Measurements from ENCODE around the gene TYRO3.
"Not testable (repeated sequence)": the region's sequence is repeated elsewhere in the genome, so short reads cannot be mapped to it uniquely, and the experiment has no call there.

DNA sequence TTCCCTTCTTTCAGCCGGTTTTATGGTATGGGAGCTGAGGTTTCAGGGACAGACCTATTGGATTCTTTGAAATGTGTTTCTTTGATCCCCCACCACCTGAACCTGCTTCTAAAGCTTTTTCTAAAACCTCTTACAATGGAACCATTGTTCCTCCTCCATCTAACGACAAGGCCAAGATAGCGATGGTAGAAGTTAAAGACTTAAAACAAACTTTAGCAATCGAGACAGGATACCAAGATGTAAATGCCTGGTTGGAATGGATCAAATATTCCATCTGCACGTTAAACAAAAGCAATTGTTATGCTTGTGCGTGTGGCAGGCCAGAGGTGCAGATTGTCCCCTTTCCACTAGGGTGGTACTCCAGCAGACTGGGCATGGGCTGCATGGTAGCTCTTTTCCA is 32.2 kb downstream of the TYRO3 start:
- TF ChIP-seq, protein P1, sequence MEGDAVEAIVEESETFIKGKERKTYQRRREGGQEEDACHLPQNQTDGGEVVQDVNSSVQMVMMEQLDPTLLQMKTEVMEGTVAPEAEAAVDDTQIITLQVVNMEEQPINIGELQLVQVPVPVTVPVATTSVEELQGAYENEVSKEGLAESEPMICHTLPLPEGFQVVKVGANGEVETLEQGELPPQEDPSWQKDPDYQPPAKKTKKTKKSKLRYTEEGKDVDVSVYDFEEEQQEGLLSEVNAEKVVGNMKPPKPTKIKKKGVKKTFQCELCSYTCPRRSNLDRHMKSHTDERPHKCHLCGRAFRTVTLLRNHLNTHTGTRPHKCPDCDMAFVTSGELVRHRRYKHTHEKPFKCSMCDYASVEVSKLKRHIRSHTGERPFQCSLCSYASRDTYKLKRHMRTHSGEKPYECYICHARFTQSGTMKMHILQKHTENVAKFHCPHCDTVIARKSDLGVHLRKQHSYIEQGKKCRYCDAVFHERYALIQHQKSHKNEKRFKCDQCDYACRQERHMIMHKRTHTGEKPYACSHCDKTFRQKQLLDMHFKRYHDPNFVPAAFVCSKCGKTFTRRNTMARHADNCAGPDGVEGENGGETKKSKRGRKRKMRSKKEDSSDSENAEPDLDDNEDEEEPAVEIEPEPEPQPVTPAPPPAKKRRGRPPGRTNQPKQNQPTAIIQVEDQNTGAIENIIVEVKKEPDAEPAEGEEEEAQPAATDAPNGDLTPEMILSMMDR (IDR thresholded peaks at IDR 0.05) = not testable (repeated sequence)
- TF ChIP-seq POLR2AphosphoS5 (IDR thresholded peaks at IDR 0.05) = not testable (repeated sequence)
